Measurements from ENCODE around the gene OAS3.

The OAS3 gene

DNA sequence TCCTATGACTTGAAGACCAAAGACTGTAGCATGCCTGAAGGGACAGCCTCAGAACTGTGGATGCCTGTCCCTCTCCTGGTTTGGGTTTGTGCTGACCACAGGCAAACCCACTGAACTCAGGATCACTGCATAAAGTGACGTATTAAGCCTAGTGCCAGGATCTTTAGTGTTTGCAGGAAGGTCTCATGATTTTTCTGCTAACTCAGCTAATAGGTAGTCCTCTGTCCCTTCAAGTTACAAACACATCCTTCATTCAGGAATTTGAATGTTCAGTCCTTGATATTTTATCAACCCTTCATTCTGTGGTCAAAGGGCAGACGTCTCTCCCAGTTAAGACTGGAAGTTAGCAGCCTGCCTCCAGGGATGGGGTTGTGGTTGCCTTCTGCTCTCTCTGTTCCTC is 10.3 kb upstream of the OAS3 start:
- TF ChIP-seq, protein P1, sequence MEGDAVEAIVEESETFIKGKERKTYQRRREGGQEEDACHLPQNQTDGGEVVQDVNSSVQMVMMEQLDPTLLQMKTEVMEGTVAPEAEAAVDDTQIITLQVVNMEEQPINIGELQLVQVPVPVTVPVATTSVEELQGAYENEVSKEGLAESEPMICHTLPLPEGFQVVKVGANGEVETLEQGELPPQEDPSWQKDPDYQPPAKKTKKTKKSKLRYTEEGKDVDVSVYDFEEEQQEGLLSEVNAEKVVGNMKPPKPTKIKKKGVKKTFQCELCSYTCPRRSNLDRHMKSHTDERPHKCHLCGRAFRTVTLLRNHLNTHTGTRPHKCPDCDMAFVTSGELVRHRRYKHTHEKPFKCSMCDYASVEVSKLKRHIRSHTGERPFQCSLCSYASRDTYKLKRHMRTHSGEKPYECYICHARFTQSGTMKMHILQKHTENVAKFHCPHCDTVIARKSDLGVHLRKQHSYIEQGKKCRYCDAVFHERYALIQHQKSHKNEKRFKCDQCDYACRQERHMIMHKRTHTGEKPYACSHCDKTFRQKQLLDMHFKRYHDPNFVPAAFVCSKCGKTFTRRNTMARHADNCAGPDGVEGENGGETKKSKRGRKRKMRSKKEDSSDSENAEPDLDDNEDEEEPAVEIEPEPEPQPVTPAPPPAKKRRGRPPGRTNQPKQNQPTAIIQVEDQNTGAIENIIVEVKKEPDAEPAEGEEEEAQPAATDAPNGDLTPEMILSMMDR (IDR thresholded peaks at IDR 0.05; ENCODE audit: low read depth, low read length): no peak
- DNase-seq (ENCODE audit: low read depth in 2 of 2): no peak
- no peak overlapping the region for H3K4me3 ChIP-seq (replicated peaks in 1 of 2; ENCODE audit: low read depth in 2 of 2, low read length in 2 of 2)

DNA sequence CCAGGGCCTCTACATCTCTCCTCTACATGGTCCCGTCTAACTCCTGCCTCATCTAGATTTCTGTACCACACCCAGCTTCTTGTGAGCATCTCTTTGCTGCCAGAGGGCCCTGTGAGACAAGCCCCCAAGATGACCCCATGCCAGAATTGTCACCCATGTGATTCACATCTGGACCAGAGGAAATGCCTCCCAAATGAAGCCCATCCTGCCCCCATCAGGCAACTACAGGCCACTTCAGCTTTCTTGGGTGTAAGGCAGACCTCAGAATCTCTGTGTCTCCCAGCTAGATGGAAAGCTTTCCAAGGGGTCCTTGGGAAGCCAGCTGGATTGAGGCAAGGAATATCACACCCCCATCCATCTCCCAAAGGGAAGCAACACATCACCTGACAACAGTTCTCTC is 9.3 kb upstream of the OAS3 start:
- no peak overlapping the region for H3K4me3 ChIP-seq (replicated peaks in 1 of 2; ENCODE audit: low read depth in 2 of 2, low read length in 2 of 2)
- no peak for DNase-seq (ENCODE audit: low read depth in 2 of 2)
- TF ChIP-seq, protein P1 (IDR thresholded peaks at IDR 0.05; ENCODE audit: low read depth, low read length): no peak

DNA sequence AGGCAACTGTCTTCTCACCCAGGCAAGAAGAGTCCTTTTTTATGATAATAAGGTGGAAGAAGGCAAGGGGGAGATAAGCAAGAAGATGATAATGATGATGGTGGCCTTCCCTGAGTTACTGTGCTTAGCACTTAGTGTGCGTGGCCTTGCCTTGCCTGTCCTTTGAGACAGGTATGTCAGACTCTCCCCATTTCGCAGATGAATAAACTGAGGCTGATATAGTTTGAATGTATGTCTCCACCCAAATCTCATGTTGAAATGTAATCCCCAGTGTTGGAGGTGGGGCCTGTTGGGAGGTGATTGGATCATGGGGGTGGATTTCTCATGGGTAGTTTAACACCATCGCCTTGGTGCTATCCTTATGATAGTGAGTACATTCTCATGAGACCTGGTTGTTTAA is 8.6 kb upstream of the OAS3 start:
- DNase-seq (ENCODE audit: low read depth in 2 of 2): no peak
- no peak overlapping the region for H3K4me3 ChIP-seq (replicated peaks in 1 of 2; ENCODE audit: low read depth in 2 of 2, low read length in 2 of 2)
- TF ChIP-seq, protein P1 (IDR thresholded peaks at IDR 0.05; ENCODE audit: low read depth, low read length): no peak

DNA sequence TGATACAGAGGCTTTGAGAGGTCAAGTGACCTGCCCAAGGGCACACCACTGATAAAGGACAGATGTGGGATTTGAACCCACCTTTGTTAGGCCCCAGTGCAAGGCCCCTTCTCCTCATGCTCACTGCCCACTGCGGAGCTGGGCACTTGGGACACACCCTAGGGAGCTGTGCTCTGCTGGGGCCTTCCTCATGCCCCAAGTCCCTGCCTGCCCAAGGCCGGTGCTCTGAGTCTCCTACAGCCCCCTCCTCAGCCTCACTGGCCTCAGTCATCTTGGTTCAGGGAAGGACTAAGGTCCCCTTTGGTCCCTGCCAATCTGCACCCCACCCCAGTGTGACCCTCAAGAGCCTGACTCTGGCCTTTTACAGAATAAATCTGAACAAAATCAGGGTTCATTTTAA is 7.9 kb upstream of the OAS3 start:
- DNase-seq (ENCODE audit: low read depth in 2 of 2): no peak

DNA sequence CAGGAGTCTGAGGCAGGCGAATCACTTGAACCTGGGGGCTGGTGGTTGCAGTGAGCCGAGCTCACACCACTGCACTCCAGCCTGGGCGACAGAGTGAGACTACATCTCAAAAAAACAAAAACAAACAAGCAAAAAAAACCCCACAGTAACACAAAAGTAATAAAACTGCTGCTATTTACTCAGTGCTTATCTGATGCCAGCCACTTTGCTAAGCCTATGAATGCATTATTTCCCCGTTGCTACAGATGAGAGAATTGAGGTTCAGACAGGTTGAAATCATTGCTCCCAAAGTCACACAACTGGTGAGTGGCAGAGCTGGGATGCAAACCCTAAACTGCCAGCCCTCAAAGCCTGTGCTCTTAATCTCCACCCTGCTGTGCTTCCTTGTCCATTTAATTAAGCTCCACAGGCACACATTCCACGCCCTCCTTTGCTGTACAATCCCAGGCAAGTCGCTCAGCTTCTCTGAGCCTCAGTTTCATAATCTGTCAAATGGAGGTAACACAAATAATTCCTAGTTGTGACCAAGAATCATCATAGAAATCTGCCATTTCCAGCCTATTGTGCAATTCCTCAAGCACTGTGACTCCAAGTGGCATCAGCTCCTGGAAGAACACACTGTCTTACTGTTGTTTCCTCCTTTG is 5.7 kb upstream of the OAS3 start:
- TF ChIP-seq, protein P1 (IDR thresholded peaks at IDR 0.05; ENCODE audit: low read depth, low read length): no peak
- DNase-seq (ENCODE audit: low read depth in 2 of 2): no peak
- no peak overlapping the region for H3K4me3 ChIP-seq (replicated peaks in 1 of 2; ENCODE audit: low read depth in 2 of 2, low read length in 2 of 2)

More for the DNA sequence above, 7.9 kb upstream of the OAS3 start:
- no peak overlapping the region for H3K4me3 ChIP-seq (replicated peaks in 1 of 2; ENCODE audit: low read depth in 2 of 2, low read length in 2 of 2)
- TF ChIP-seq, protein P1 (IDR thresholded peaks at IDR 0.05; ENCODE audit: low read depth, low read length): no peak

DNA sequence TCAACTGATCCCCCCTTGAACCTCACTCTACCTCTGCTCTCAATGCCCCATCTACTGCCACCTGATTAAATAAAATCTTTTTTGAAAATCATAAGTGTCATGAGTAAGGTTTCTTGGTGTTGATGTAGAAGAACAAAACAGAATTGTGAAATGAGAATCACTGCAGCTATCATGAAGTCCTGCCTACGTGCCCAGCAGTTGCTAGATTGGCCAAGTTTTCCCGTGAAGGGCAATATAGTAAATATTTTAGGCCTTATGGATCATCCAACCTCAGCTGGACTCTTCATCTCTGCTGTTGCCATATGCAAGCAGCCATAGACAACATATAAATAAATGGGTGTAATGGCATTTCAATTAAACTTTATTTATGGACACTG is 5.2 kb upstream of the OAS3 start:
- no peak for DNase-seq (ENCODE audit: low read depth in 2 of 2)
- H3K4me3 ChIP-seq (replicated peaks in 1 of 2; ENCODE audit: low read depth in 2 of 2, low read length in 2 of 2): no peak overlapping the region
- TF ChIP-seq, protein P1 (IDR thresholded peaks at IDR 0.05; ENCODE audit: low read depth, low read length): no peak

DNA sequence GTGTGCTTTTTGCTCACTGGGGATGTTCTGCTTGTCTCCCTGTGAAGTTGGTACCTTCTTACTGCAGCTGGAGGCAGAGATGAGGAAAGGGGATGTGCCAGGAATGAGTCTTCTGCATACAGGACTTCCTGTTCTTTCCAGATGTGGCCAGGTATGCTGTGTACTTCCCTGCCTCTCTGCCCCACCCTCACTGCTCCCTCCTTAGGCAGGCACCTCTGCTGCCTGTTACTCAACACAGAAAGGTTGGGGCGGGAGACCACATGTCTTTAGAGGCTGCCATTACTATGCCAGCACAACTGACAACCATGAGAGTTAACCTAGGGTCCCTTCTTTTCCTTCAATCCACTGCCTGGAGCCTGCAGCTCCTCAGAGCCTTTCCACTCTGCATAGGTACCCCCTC is 2.0 kb upstream of the OAS3 start:
- no peak for DNase-seq (ENCODE audit: low read depth in 2 of 2)
- no peak overlapping the region for H3K4me3 ChIP-seq (replicated peaks in 1 of 2; ENCODE audit: low read depth in 2 of 2, low read length in 2 of 2)
- TF ChIP-seq, protein P1 (IDR thresholded peaks at IDR 0.05; ENCODE audit: low read depth, low read length): no peak
